HEK293T (cell line): ENCODE results near the gene C5AR1.

ENCODE experiments used
- ARNT ChIP-seq: fragments of 450-650 bp; IDR thresholded peaks from 2 replicates; pipeline ENCODE4 v1.6.1; 2017; ENCODE audit warnings: mild to moderate bottlenecking
- BHLHE40 ChIP-seq: fragments of 450-650 bp; IDR thresholded peaks from 2 replicates; pipeline ENCODE4 v1.6.1; 2016; ENCODE audit warnings: mild to moderate bottlenecking, moderate library complexity, borderline replicate concordance
- ELF4 ChIP-seq: fragments of 450-650 bp; IDR thresholded peaks from 2 replicates; pipeline ENCODE4 v1.6.1; 2017; ENCODE audit warnings: antibody characterized with exemption
- FOXA1 ChIP-seq: fragments of 450-650 bp; IDR thresholded peaks from 2 replicates; pipeline ENCODE4 v1.6.1; 2016; ENCODE audit warnings: mild to moderate bottlenecking
- FOXK2 ChIP-seq: fragments of 450-650 bp; IDR thresholded peaks from 2 replicates; pipeline ENCODE4 v1.6.1; 2016; ENCODE audit warnings: mild to moderate bottlenecking
- FOXM1 ChIP-seq: fragments of 450-650 bp; IDR thresholded peaks from 2 replicates; pipeline ENCODE4 v1.6.1; 2017; ENCODE audit warnings: mild to moderate bottlenecking, borderline replicate concordance
- HDGF ChIP-seq: fragments of 450-650 bp; IDR thresholded peaks from 2 replicates; pipeline ENCODE4 v1.6.1; 2017; ENCODE audit warnings: antibody characterized with exemption, borderline replicate concordance
- L3MBTL2 ChIP-seq: fragments of 450-650 bp; conservative IDR thresholded peaks from 2 replicates; pipeline ENCODE4 v1.6.1; 2016; ENCODE audit warnings: mild to moderate bottlenecking
- LEF1 ChIP-seq: fragments of 450-650 bp; IDR thresholded peaks from 2 replicates; pipeline ENCODE4 v1.6.1; 2017; ENCODE audit warnings: mild to moderate bottlenecking, borderline replicate concordance
- NFRKB ChIP-seq: fragments of 450-650 bp; IDR thresholded peaks from 2 replicates; pipeline ENCODE4 v1.6.1; 2016; ENCODE audit warnings: mild to moderate bottlenecking, moderate library complexity
- PKNOX1 ChIP-seq: fragments of 450-650 bp; IDR thresholded peaks from 2 replicates; pipeline ENCODE4 v1.6.1; 2016
- SP1 ChIP-seq: fragments of 450-650 bp; IDR thresholded peaks from 2 replicates; pipeline ENCODE4 v1.6.1; 2017
- SUZ12 ChIP-seq: fragments of 450-650 bp; IDR thresholded peaks from 2 replicates; pipeline ENCODE4 v1.6.1; 2016; ENCODE audit warnings: mild to moderate bottlenecking
- TARDBP ChIP-seq: fragments of 450-650 bp; IDR thresholded peaks from 2 replicates; pipeline ENCODE4 v1.6.1; 2016

- TF ChIP-seq PKNOX1 (no peak), SP1 (no peak), SUZ12 (no peak), FOXA1 (no peak), HDGF (no peak), ELF4 (peak; percentile 79), NFRKB (no peak), BHLHE40 (no peak), FOXM1 (no peak), FOXK2 (no peak), L3MBTL2 (peak; percentile 88), ARNT (no peak), LEF1 (no peak), TARDBP (no peak)
Observed at GRCh38 chr19:47348819-47349795, 39.4 kb downstream of the C5AR1 start, which contains the start of gene DHX34.
